CD4-positive, alpha-beta T cell treated with Interleukin-21 for 1 hour (primary cell): ENCODE measurements around the gene MIS18BP1.
A peak's percentile ranks its signal among the peaks of the same experiment; 100 is the strongest.
"Not testable (repeated sequence)": the region's sequence is repeated elsewhere in the genome, so short reads cannot be mapped to it uniquely, and the experiment has no call there.

Experiments
- DNase-seq: peaks from one replicate; pipeline ENCODE4 v3.0.0-alpha.2; 2020

The MIS18BP1 gene

GRCh38 chr14:45253070-45253753 is at the start of gene MIS18BP1:
MIS18BP1 (minus strand) TSS chr14:45253202; CDS start chr14:45247286, 5,916 bp downstream.
- DNase-seq = peak; percentile 96

GRCh38 chr14:45298423-45299117 is 45.6 kb upstream of the MIS18BP1 start:
- DNase-seq = no peak

- not testable (repeated sequence) for DNase-seq
These were observed 41.8 kb upstream of the MIS18BP1 start for GRCh38 chr14:45294796-45295195.

- DNase-seq = no peak
These were observed 37.5 kb upstream of the MIS18BP1 start for GRCh38 chr14:45290547-45290946.

- no peak for DNase-seq
These were observed 34.6 kb upstream of the MIS18BP1 start for GRCh38 chr14:45287610-45288009.

- DNase-seq = no peak
These were observed 31.8 kb upstream of the MIS18BP1 start for GRCh38 chr14:45284802-45285201.

- not testable (repeated sequence) for DNase-seq
These were observed 28.9 kb upstream of the MIS18BP1 start for GRCh38 chr14:45281731-45282400.

- DNase-seq = no peak
These were observed 19.0 kb upstream of the MIS18BP1 start for GRCh38 chr14:45271858-45272537.

GRCh38 chr14:45270031-45270430 is 17.0 kb upstream of the MIS18BP1 start:
- no peak for DNase-seq

GRCh38 chr14:45267071-45267470 is 14.1 kb upstream of the MIS18BP1 start:
- no peak for DNase-seq

GRCh38 chr14:45262637-45263036 is 9.6 kb upstream of the MIS18BP1 start:
- no peak for DNase-seq

GRCh38 chr14:45261209-45261608 is 8.2 kb upstream of the MIS18BP1 start:
- no peak for DNase-seq

- DNase-seq = no peak
These were observed 5.8 kb upstream of the MIS18BP1 start for GRCh38 chr14:45258805-45259204.

GRCh38 chr14:45258073-45258472 is 5.1 kb upstream of the MIS18BP1 start:
- DNase-seq = no peak

GRCh38 chr14:45254771-45255170 is 1.8 kb upstream of the MIS18BP1 start:
- DNase-seq = no peak

GRCh38 chr14:45253754-45254310 is 830 bp upstream of the MIS18BP1 start:
- DNase-seq = no peak

GRCh38 chr14:45252366-45253069 is 484 bp downstream of the MIS18BP1 start:
- no peak for DNase-seq

- peak; percentile 34 for DNase-seq
These were observed 1.1 kb downstream of the MIS18BP1 start for GRCh38 chr14:45251912-45252311.

GRCh38 chr14:45249856-45250575 is 3.0 kb downstream of the MIS18BP1 start:
- DNase-seq = peak; percentile 29

- no peak for DNase-seq
These were observed 5.6 kb downstream of the MIS18BP1 start for GRCh38 chr14:45247427-45247826.

GRCh38 chr14:45246691-45247090 is 6.3 kb downstream of the MIS18BP1 start:
- no peak for DNase-seq

- no peak for DNase-seq
These were observed 6.9 kb downstream of the MIS18BP1 start for GRCh38 chr14:45246151-45246550.
